GM12878 (cell line): ENCODE data around the gene EFCC1. TPM values are rescaled to one million over a fixed set of nuclear protein-coding genes. Genes with fewer than 3 reads are reported as not detected.

ENCODE experiments used
- ATAC-seq: fragments of 200-7000 bp; cut with Tn5 transposase; 3 replicates; pipeline ENCODE4 v1.9.1; 2020; ENCODE audit warnings: mild to moderate bottlenecking, moderate library complexity
- BruUV-seq: library from RNA; stranded (reverse); fragments of 400-500 nt; replicated peaks from 2 replicates; lab custom pipeline; 2021; lab: Mats Ljungman, UMichigan
- CTCF ChIA-PET: fragments of 300-600 bp; sonication (Branson Sonifier 250); formaldehyde crosslinking; extraction: SDS; loops from one replicate; lab custom pipeline; 2021; ENCODE audit warnings: inconsistent platforms; lab: Yijun Ruan, JAX
- POLR2A ChIA-PET: fragments of 350-600 bp; formaldehyde crosslinking; extraction: SDS; loops from one replicate; lab custom pipeline; 2021; ENCODE audit warnings: inconsistent platforms; lab: Charles Lee
- RAD21 ChIA-PET: fragments of 300-600 bp; sonication (Branson Sonifier 250); formaldehyde crosslinking; loops from one replicate; lab custom pipeline; 2023; ENCODE audit warnings: antibody characterized with exemption; ENCODE audit not compliant: unreplicated experiment; lab: Charles Lee
- SMC1A ChIA-PET: fragments of 300-600 bp; sonication (Branson Sonifier 250); formaldehyde crosslinking; loops from one replicate; lab custom pipeline; 2023; ENCODE audit not compliant: unreplicated experiment, uncharacterized antibody; lab: Charles Lee
- DNase-seq: peaks from one replicate; pipeline ENCODE4 v3.0.0-alpha.2; 2011; ENCODE audit warnings: low read depth, low spot score
- FAIRE-seq: peaks from 3 replicates; lab custom pipeline; 2011; peaks lifted over from hg19 to GRCh38; lab: Jason Lieb, UNC
- H2AFZ ChIP-seq: 2 replicates; pipeline ENCODE4 v1.6.0; 2011; ENCODE audit warnings: low read depth, low read length, control low read depth; ENCODE audit not compliant: control insufficient read depth
- H3K27ac ChIP-seq: 2 replicates; pipeline ENCODE4 v1.5.1; 2011; ENCODE audit warnings: control low read depth; ENCODE audit not compliant: control insufficient read depth, insufficient read depth
- H3K27me3 ChIP-seq, 2 experiments: replicated peaks in 1 of 2; 2 replicates each; pipeline versions ENCODE4 v1.6.0 to v1.6.1; 2011; ENCODE audit warnings: low read length in 1 of 2; ENCODE audit not compliant: control insufficient read depth in 2 of 2, insufficient read depth in 2 of 2
- H3K36me3 ChIP-seq, 2 experiments: 2 replicates each; pipeline ENCODE4 v1.5.1; 2011; ENCODE audit warnings: low read length in 1 of 2; ENCODE audit not compliant: control insufficient read depth in 2 of 2, insufficient read depth in 2 of 2
- H3K4me1 ChIP-seq: 2 replicates; pipeline ENCODE4 v1.6.1; 2011; ENCODE audit warnings: mild to moderate bottlenecking, low read length, moderate library complexity, mixed read lengths; ENCODE audit not compliant: control insufficient read depth, insufficient read depth
- H3K4me2 ChIP-seq: 2 replicates; pipeline ENCODE4 v1.6.0; 2011; ENCODE audit warnings: control low read depth; ENCODE audit not compliant: control insufficient read depth, insufficient read depth
- H3K4me3 ChIP-seq: fragments of 200-600 bp; sonication (generic); 2 replicates; pipeline ENCODE4 v1.5.1; 2016
- H3K79me2 ChIP-seq: 2 replicates; pipeline ENCODE4 v1.6.0; 2011; ENCODE audit warnings: low read length; ENCODE audit not compliant: control insufficient read depth, insufficient read depth
- H3K9ac ChIP-seq: 2 replicates; pipeline ENCODE4 v1.8.0; 2011; ENCODE audit warnings: low read length, control low read depth, mixed read lengths; ENCODE audit not compliant: control insufficient read depth, insufficient read depth
- H3K9me3 ChIP-seq: replicated peaks from 3 replicates; pipeline ENCODE4 v1.5.1; 2011; ENCODE audit warnings: mild to moderate bottlenecking, low read length; ENCODE audit not compliant: control insufficient read depth, insufficient read depth
- H4K20me1 ChIP-seq: 2 replicates; pipeline ENCODE4 v1.6.0; 2011; ENCODE audit not compliant: control insufficient read depth, insufficient read depth
- BMI1 ChIP-seq: fragments of 450-650 bp; IDR thresholded peaks from 2 replicates; pipeline ENCODE4 v1.6.1; 2016; ENCODE audit warnings: mild to moderate bottlenecking, moderate library complexity, borderline replicate concordance
- CBFB ChIP-seq: IDR thresholded peaks from 2 replicates; pipeline ENCODE4 v1.6.1; 2016; ENCODE audit warnings: antibody characterized with exemption, low read depth
- FOS ChIP-seq: IDR thresholded peaks from 3 replicates; pipeline ENCODE4 v1.6.1; 2011; ENCODE audit warnings: borderline replicate concordance; ENCODE audit not compliant: insufficient read length; ENCODE audit errors: extremely low read depth
- IKZF2 ChIP-seq, 2 experiments: fragments of 450-650 bp; IDR thresholded peaks; 2 replicates each; pipeline ENCODE4 v1.6.1; 2017; ENCODE audit warnings: mild to moderate bottlenecking in 2 of 2, moderate library complexity in 2 of 2
- KLF5 ChIP-seq: fragments of 450-650 bp; IDR thresholded peaks from 2 replicates; pipeline ENCODE4 v1.6.1; 2014; ENCODE audit warnings: mild to moderate bottlenecking; ENCODE audit not compliant: partially characterized antibody
- MEF2A ChIP-seq: IDR thresholded peaks from 2 replicates; pipeline ENCODE4 v1.6.1; 2011; ENCODE audit warnings: low read depth, mild to moderate bottlenecking, low read length, moderate library complexity; ENCODE audit not compliant: insufficient read depth
- MXI1 ChIP-seq: fragments of 150-350 bp; IDR thresholded peaks from 2 replicates; pipeline ENCODE4 v1.6.1; 2011; ENCODE audit warnings: low read depth, mild to moderate bottlenecking, inconsistent platforms, low read length, improper control_type of control experiment
- PML ChIP-seq: IDR thresholded peaks from 2 replicates; pipeline ENCODE4 v1.6.1; 2012; ENCODE audit warnings: low read length, inconsistent platforms
- SIN3A ChIP-seq: IDR thresholded peaks from 2 replicates; pipeline ENCODE4 v1.6.1; 2012; ENCODE audit warnings: low read depth, low read length, improper control_type of control experiment
- STAT3 ChIP-seq: IDR thresholded peaks from 2 replicates; pipeline ENCODE4 v1.6.1; 2011; ENCODE audit warnings: low read depth, low read length, improper control_type of control experiment
- SUPT20H ChIP-seq: IDR thresholded peaks from 2 replicates; pipeline ENCODE4 v1.6.1; 2011; ENCODE audit warnings: low read depth, mild to moderate bottlenecking, low read length, moderate library complexity, borderline replicate concordance; ENCODE audit not compliant: control insufficient read depth
- TCF3 ChIP-seq: IDR thresholded peaks from 2 replicates; pipeline ENCODE4 v1.6.1; 2012; ENCODE audit warnings: low read depth, mild to moderate bottlenecking, low read length, borderline replicate concordance; ENCODE audit not compliant: insufficient read depth
- ZNF217 ChIP-seq: fragments of 450-650 bp; IDR thresholded peaks from 2 replicates; pipeline ENCODE4 v1.6.1; 2017; ENCODE audit warnings: antibody characterized with exemption, mild to moderate bottlenecking
- WGBS: methylation state at CpG from one replicate; pipeline ENCODE4 v1.1.6; 2016; ENCODE audit warnings: low lambda C conversion rate; ENCODE audit not compliant: insufficient replicate concordance, insufficient coverage; ENCODE audit errors: missing lambda C conversion rate; 5-methylcytosine and 5-hydroxymethylcytosine counted together
- in situ Hi-C: fragments of 300-500 bp; cut with MboI; formaldehyde crosslinking; loops from 9 replicates; pipeline ENCODE4 v1.14.3; 2018; ENCODE audit warnings: mixed read lengths
- intact Hi-C: fragments of 100-400 bp; cut with micrococcal nuclease; formaldehyde crosslinking; loops from one replicate; pipeline ENCODE4 v1.14.2; 2022; ENCODE audit not compliant: unreplicated experiment
- polyA plus RNA-seq, 11 experiments: library from polyadenylated mRNA; depleted of rRNA in 4 of 11; unstranded in 6 of 11; stranded (reverse) in 5 of 11; fragments of >200 nt; fragmentation: Nextera tagmentation in 4 of 11; fragmentation: Illumina TruSeq in 1 of 11; extraction: Ambion mirVana in 4 of 11; extraction: Trizol in 1 of 11; gene quantifications; 1 replicate in 1 of 11; 2 replicates in 10 of 11; pipeline versions ENCODE4 v1.2.1 to v1.2.3, GENCODE V29; 2011 to 2016; ENCODE audit warnings: inconsistent platforms in 2 of 11, missing spikeins in 2 of 11, low read depth in 1 of 11
- total RNA-seq, 4 experiments: library from RNA; depleted of rRNA in 3 of 4; stranded (reverse); fragments of >200 nt in 3 of 4; fragmentation: Illumina TruSeq in 1 of 4; extraction: Trizol in 1 of 4; gene quantifications; 2 replicates each; pipeline versions ENCODE4 v1.2.1 to v1.2.3, GENCODE V29; 2013 to 2021
- TF ChIP-seq, protein P1 (sequence below): IDR thresholded peaks from 2 replicates; pipeline ENCODE4 v1.6.1; 2011; ENCODE audit warnings: borderline replicate concordance, low read depth, mild to moderate bottlenecking, moderate library complexity, low read length; ENCODE audit not compliant: insufficient read depth, poor library complexity, severe bottlenecking
- TF ChIP-seq, protein P2 (sequence below): fragments of 450-650 bp; IDR thresholded peaks from 2 replicates; pipeline ENCODE4 v1.6.1; 2018; ENCODE audit warnings: mild to moderate bottlenecking, low read depth, moderate library complexity; ENCODE audit not compliant: partially characterized antibody

Gene EFCC1
- total and polyA plus RNA-seq, 10 of the 15 experiments (the other 5 are each of a cell fraction or from before 2014, with no cell fraction given) = not detected

DNA sequence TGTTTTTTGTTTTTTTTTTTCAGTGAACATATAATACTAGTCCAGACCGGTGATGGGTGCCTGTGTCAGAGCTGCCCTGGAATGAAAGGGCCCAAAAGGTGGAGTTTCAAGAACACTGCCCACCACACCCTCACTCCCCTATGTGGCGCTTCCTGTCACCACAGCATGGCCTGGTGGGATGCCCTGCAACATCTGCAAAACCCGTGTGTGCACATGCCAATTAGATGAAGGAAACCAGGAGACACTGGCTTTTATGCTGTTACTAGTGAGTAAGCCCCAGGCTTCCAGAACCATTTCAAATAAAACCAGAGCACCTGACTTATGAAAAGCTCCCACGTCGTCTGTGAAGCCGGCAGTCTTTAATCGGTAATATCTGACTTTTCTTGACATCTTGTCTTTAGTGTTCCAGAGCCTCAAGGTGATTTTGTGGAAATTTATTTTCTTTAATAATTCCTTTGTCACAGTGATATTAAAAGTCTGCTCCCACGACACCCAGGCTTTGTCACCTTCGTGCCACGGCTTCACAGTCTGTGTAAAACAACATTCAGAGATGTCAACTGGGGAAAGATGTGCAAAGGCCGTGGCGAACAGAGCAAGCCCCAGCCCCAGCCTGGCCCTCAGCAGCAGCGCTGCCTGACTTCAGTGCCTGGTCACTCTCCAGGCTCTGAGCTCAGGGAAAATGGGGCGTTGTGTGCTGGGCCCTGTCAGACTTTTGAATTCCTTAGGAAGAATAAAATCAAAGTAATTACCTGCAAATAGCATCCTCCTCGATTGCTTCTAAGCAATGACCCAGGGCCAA, 13.6 kb upstream of the EFCC1 start:
- Histone ChIP-seq H3K27me3 (peaks cover 0 to 1% of the 10 kb centered on the region in 2 experiments; a peak in 1 of 4 replicates), H3K4me3 (no peak overlapping the region)
- in situ Hi-C loops = no loop called here
- SMC1A ChIA-PET = no interaction called here
- RAD21 ChIA-PET = no interaction called here
- FAIRE-seq = no peak
- TF ChIP-seq FOS = no peak
- no peak for TF ChIP-seq CBFB
- TF ChIP-seq IKZF2 (IDR thresholded peaks at IDR 0.05) = no peak
- no peak for TF ChIP-seq STAT3
- no peak for TF ChIP-seq SUPT20H
- no peak for TF ChIP-seq MXI1
- no peak for TF ChIP-seq PML
- TF ChIP-seq KLF5 = no peak
- TF ChIP-seq MEF2A = no peak
- TF ChIP-seq BMI1 = no peak
- no peak for TF ChIP-seq SIN3A
- no peak for TF ChIP-seq TCF3
- TF ChIP-seq, protein P1, sequence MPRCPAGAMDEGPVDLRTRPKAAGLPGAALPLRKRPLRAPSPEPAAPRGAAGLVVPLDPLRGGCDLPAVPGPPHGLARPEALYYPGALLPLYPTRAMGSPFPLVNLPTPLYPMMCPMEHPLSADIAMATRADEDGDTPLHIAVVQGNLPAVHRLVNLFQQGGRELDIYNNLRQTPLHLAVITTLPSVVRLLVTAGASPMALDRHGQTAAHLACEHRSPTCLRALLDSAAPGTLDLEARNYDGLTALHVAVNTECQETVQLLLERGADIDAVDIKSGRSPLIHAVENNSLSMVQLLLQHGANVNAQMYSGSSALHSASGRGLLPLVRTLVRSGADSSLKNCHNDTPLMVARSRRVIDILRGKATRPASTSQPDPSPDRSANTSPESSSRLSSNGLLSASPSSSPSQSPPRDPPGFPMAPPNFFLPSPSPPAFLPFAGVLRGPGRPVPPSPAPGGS = no peak
- TF ChIP-seq, protein P2, sequence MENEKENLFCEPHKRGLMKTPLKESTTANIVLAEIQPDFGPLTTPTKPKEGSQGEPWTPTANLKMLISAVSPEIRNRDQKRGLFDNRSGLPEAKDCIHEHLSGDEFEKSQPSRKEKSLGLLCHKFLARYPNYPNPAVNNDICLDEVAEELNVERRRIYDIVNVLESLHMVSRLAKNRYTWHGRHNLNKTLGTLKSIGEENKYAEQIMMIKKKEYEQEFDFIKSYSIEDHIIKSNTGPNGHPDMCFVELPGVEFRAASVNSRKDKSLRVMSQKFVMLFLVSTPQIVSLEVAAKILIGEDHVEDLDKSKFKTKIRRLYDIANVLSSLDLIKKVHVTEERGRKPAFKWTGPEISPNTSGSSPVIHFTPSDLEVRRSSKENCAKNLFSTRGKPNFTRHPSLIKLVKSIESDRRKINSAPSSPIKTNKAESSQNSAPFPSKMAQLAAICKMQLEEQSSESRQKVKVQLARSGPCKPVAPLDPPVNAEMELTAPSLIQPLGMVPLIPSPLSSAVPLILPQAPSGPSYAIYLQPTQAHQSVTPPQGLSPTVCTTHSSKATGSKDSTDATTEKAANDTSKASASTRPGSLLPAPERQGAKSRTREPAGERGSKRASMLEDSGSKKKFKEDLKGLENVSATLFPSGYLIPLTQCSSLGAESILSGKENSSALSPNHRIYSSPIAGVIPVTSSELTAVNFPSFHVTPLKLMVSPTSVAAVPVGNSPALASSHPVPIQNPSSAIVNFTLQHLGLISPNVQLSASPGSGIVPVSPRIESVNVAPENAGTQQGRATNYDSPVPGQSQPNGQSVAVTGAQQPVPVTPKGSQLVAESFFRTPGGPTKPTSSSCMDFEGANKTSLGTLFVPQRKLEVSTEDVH = no peak
- TF ChIP-seq ZNF217 = no peak
- TF ChIP-seq, all 136 proteins: peak for 0
- BruUV-seq = no TSS peak
- intact Hi-C loops = no loop called here
- DNase-seq (no peak), ATAC-seq (no peak)
- CTCF ChIA-PET = interaction anchor here (1.0 kb wide), 1 partner anchor 16 kb away, joined by 3 read pairs; no protein-coding TSS in a partner anchor
- no peaks in the 10 kb centered on the region for H3K4me1 ChIP-seq
- H4K20me1 ChIP-seq = no peaks in the 10 kb centered on the region
- POLR2A ChIA-PET = no interaction called here
- H3K36me3 ChIP-seq = no peaks in the 10 kb centered on the region
- WGBS = 48% methylated on average over 15 of the region's 15 CpGs
- no peaks in the 10 kb centered on the region for H3K9me3 ChIP-seq
- no peak overlapping the region for H2AFZ ChIP-seq
- H3K9ac ChIP-seq = no peak overlapping the region
- no peak overlapping the region for H3K4me2 ChIP-seq
- H3K79me2 ChIP-seq = no peaks in the 10 kb centered on the region
- H3K27ac ChIP-seq = no peak overlapping the region
